ENCODE measurements around the gene CLIP3. TPM values are rescaled to one million over a fixed set of nuclear protein-coding genes. Genes with fewer than 3 reads are reported as not detected.
"Not testable (repeated sequence)": the region's sequence is repeated elsewhere in the genome, so short reads cannot be mapped to it uniquely, and the experiment has no call there.

CLIP3 gene
- total RNA-seq, 1 donor from 2014 or later, result 17.9 TPM

GRCh38 chr19:36046443-36047050 is 13.9 kb upstream of the CLIP3 start:
- peaks cover 3% of the 10 kb centered on the region for H3K4me1 Mint-ChIP-seq (ENCODE audit: low read depth)
- no peaks in the 10 kb centered on the region for H3K9me3 Mint-ChIP-seq (ENCODE audit: low read depth)
- no peak for TF ChIP-seq CTCF (IDR thresholded peaks at IDR 0.05; ENCODE audit: unreplicated experiment)
- no peak overlapping the region for H3K27ac Mint-ChIP-seq
- no peak overlapping the region for H3K4me3 Mint-ChIP-seq (ENCODE audit: low read depth)
- DNase-seq (ENCODE audit: low spot score, unreplicated experiment), result no peak
- H3K27me3 Mint-ChIP-seq, result no peaks in the 10 kb centered on the region
- no peaks in the 10 kb centered on the region for H3K36me3 Mint-ChIP-seq (ENCODE audit: insufficient read depth)

GRCh38 chr19:36043952-36044351 is 11.3 kb upstream of the CLIP3 start:
- Mint-ChIP-seq H3K27me3 (no peaks in the 10 kb centered on the region), H3K4me1 (ENCODE audit: low read depth) (peaks cover 2% of the 10 kb centered on the region), H3K9me3 (ENCODE audit: low read depth) (no peaks in the 10 kb centered on the region), H3K36me3 (ENCODE audit: insufficient read depth) (no peaks in the 10 kb centered on the region), H3K27ac (no peak overlapping the region), H3K4me3 (ENCODE audit: low read depth) (no peak overlapping the region)
- no peak for TF ChIP-seq CTCF (IDR thresholded peaks at IDR 0.05; ENCODE audit: unreplicated experiment)
- DNase-seq (ENCODE audit: low spot score, unreplicated experiment), result no peak

DNA sequence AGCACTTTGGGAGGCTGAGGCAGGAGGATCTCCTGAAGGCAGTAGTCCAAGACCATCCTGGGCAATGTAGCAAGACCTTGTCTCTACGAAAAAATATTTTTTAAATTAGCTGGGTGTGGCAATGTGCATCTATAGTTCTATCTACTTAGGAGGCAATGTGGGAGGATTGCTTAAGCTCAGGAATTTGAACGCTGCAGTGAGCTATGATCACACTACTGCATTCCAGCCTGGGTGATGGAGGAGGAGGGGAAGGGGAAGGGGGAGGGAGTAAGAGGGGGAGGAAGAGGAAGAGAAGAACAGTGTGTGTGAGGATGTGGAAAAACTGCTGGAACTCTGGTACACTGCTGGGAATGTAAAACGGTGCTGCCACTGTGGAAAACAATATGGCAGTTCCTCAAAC is 9.2 kb upstream of the CLIP3 start:
- no peak for DNase-seq (ENCODE audit: low spot score, unreplicated experiment)
- Mint-ChIP-seq H3K4me1 (ENCODE audit: low read depth) (peaks cover 2% of the 10 kb centered on the region), H3K36me3 (ENCODE audit: insufficient read depth) (no peaks in the 10 kb centered on the region), H3K27ac (peak overlapping the region; percentile 67), H3K27me3 (no peaks in the 10 kb centered on the region), H3K9me3 (ENCODE audit: low read depth) (no peaks in the 10 kb centered on the region), H3K4me3 (ENCODE audit: low read depth) (no peak overlapping the region)
- TF ChIP-seq CTCF (IDR thresholded peaks at IDR 0.05; ENCODE audit: unreplicated experiment), result no peak

GRCh38 chr19:36041092-36041491 is 8.4 kb upstream of the CLIP3 start:
- not testable (repeated sequence) for H3K9me3 Mint-ChIP-seq (ENCODE audit: low read depth); H3K36me3 Mint-ChIP-seq (ENCODE audit: insufficient read depth); H3K4me3 Mint-ChIP-seq (ENCODE audit: low read depth); H3K4me1 Mint-ChIP-seq (ENCODE audit: low read depth); DNase-seq (ENCODE audit: low spot score, unreplicated experiment); H3K27me3 Mint-ChIP-seq
- peak overlapping the region; percentile 80 for H3K27ac Mint-ChIP-seq

DNA sequence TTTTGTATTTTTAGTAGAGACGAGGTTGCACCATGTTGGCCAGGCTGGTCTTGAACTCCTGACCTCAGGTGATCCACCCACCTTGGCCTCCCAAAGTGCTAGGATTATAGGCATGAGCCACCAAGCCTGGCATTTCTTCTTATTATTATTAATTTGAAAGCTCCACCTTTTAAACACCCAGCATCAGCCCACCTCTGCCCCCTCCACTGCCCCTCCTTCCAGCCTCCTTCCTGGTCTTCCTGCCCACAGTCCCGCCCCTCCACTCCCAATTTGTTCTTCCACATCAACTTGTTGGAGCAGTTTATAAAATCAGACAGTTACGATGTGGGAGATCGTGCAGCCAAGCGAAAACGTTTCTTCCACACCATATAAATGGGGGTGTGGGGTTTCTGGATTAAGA is 7.8 kb upstream of the CLIP3 start:
- no peak overlapping the region for H3K27ac Mint-ChIP-seq
- H3K4me1 Mint-ChIP-seq (ENCODE audit: low read depth), result peaks cover 2% of the 10 kb centered on the region
- no peak for TF ChIP-seq CTCF (IDR thresholded peaks at IDR 0.05; ENCODE audit: unreplicated experiment)
- no peaks in the 10 kb centered on the region for H3K36me3 Mint-ChIP-seq (ENCODE audit: insufficient read depth)
- H3K4me3 Mint-ChIP-seq (ENCODE audit: low read depth), result no peak overlapping the region
- H3K27me3 Mint-ChIP-seq, result no peaks in the 10 kb centered on the region
- no peak for DNase-seq (ENCODE audit: low spot score, unreplicated experiment)
- no peaks in the 10 kb centered on the region for H3K9me3 Mint-ChIP-seq (ENCODE audit: low read depth)

- Mint-ChIP-seq H3K4me3 (ENCODE audit: low read depth) (peak overlapping the region; percentile 52), H3K27me3 (no peaks in the 10 kb centered on the region), H3K27ac (no peak overlapping the region), H3K9me3 (ENCODE audit: low read depth) (no peaks in the 10 kb centered on the region), H3K4me1 (ENCODE audit: low read depth) (peaks cover 5% of the 10 kb centered on the region), H3K36me3 (ENCODE audit: insufficient read depth) (peaks cover 5% of the 10 kb centered on the region)
- no peak for DNase-seq (ENCODE audit: low spot score, unreplicated experiment)
- no peak for TF ChIP-seq CTCF (IDR thresholded peaks at IDR 0.05; ENCODE audit: unreplicated experiment)
Measured at GRCh38 chr19:36031308-36031707, 1.4 kb downstream of the CLIP3 start.

Measured in progenitor cell of endocrine pancreas (in vitro differentiated cells).